Globus pallidus (tissue), 1 donor: ENCODE data around the gene GNAO1.

ENCODE experiments used
- DNase-seq: peaks from one replicate; pipeline ENCODE4 v3.0.0-alpha.2; 2015; ENCODE audit warnings: low spot score

Gene GNAO1

GRCh38 chr16:56241596-56241995 is 50.3 kb downstream of the GNAO1 start:
- DNase-seq: no peak

- DNase-seq: no peak
Observed at GRCh38 chr16:56242740-56243139, 51.5 kb downstream of the GNAO1 start.

- no peak for DNase-seq
Observed at GRCh38 chr16:56244612-56245011, 53.3 kb downstream of the GNAO1 start.

DNA sequence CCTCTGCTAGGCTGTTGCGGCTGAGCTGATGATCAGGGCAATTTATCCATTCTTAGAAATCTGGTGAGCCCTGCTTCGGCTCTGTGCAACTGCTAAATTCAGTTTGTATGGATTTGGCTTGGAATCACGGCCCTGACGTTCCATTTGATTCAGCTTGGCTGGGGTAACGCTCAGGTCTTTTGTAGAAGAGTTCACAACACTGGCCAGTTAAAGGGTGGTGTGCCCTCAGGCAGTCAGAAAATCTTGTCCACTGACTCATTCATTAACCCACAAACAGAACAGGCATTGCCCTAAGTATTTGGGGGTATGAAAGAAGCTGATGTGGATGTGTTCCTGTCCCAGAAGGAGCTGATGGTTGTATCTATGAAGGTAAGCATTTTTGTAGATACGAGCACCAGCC is 53.9 kb downstream of the GNAO1 start:
- no peak for DNase-seq

DNA sequence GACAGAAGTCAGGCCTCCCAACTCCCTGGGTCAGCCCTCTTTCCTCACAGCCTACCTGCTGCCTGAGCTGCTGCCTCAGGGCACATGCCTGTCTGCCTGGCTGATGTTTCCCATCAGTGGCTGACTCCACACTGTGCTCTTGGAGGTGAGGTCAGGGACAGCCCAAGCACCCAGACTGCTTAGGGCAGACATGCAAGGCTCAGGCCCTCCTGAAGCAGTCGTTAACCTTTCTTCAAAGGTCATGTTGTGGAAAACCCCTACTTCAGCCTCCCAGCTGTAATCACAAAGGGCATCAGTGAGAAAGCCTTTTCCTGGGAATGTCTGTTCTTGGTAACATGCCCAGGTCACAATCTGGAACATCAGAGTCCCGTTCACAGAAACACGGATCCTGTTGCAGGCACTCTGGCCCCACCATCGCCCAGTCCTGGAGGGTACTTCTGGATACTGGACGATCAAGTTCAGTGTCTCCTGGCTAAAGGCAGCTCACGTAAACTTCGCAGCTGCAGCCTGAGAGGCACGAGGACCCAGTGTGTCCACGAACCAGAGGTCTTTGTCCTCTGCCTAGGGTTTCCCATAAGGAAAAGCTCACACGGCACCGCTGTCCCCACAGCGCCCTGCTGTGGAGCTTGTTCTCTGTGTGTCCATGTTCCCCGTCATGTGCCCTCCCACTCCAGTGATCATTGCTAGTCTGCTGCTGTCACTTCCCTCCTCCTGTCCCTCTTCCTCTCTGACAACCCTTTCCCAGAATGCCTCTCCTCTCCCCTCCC is 54.9 kb downstream of the GNAO1 start:
- DNase-seq: peak; percentile 95

GRCh38 chr16:56247018-56247417 is 55.7 kb downstream of the GNAO1 start:
- no peak for DNase-seq

DNA sequence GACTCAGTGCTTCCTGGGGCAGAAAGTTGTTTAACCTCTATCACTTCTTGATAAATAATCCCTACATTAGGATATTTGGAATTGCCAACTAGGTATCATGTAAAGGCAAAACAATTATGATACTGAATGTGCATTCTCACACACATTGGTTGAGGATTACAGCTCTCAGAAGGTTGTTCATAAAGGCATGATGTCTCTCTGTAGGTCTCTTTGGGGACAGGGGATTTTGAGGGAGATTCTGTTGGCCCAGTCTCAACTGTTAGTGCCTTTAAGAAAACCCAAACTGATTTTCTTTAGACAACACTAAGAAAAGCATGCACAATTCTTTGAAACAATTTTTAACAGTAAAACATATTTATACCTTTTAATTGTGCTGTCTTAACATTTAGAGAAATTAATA is 56.5 kb downstream of the GNAO1 start:
- no peak for DNase-seq

DNA sequence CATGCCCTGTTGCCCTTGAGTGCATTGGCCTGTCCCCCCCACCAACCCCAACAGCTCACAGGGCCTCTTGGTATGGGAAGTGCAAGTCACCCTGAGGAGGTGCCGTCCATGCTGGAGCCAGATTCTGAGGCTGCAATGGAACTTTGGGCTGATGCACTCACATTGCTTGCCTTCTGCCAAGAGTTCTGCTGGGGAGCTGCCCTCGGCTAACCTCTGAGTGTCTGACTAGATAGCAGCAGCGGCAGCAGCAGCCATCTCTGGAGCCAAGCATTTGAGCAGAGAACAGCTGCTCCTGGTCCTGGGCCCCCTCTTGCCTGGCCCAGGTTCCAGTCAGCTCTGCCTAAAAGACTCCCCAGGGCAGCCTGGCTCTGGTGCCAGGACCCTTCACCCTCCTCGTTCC is 61.5 kb downstream of the GNAO1 start:
- DNase-seq: no peak

DNA sequence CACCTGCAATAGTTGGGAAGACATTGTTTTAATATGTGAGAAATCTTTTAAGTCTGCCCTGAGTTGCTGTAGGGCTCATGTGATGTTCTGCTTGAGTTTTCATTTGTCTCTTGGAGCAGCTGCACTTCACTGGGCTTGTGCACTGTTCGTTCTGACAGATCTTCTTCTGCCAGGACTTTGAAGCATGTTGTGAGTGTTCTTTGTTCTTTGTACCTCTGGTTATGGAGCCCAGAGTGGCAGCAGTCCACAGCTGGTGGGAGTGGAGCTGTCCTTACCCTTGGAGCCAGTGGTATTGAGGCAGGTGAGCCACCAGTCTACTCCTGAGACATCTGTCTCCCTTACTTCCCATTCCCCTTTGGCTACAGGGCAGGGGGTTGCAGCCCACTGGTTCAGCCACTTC is 64.6 kb downstream of the GNAO1 start:
- no peak for DNase-seq

- no peak for DNase-seq
Observed at GRCh38 chr16:56257239-56257638, 66.0 kb downstream of the GNAO1 start.

DNA sequence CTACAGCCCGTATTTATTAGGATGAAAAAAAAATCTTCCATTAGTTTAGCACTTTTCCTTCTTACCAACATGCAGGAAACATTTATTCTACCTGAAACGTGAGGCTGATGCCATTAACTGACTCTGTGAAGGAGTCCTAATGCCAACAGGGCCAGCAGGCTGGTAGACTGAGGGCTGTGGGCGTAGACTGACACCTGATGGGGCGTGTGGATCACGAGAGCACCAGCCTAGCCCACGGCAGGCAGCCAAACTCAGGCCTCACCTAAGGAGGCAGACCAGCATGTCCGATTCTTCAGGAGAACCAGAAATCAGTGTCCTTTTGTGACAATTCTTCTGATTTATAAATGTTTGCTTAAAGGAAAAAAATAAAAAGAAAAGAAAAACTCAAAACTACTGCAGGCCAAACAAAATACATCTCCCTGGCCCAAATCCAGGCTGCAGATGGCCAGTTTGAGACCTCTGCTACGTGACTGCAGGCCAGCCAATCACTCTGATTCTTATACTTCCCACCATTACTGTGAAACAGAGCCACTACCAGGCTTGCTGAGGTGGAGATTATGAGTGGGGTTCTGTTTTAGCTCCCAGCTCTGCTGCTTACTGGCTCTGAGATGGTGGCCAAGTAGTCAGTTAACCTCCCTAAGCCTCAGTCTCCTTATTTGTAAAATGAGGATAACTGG is 66.5 kb downstream of the GNAO1 start:
- no peak for DNase-seq

- DNase-seq: peak; percentile 92
Observed at GRCh38 chr16:56258508-56259424, 67.5 kb downstream of the GNAO1 start.

- DNase-seq: peak; percentile 76
Observed at GRCh38 chr16:56259425-56259779, 68.1 kb downstream of the GNAO1 start.

DNA sequence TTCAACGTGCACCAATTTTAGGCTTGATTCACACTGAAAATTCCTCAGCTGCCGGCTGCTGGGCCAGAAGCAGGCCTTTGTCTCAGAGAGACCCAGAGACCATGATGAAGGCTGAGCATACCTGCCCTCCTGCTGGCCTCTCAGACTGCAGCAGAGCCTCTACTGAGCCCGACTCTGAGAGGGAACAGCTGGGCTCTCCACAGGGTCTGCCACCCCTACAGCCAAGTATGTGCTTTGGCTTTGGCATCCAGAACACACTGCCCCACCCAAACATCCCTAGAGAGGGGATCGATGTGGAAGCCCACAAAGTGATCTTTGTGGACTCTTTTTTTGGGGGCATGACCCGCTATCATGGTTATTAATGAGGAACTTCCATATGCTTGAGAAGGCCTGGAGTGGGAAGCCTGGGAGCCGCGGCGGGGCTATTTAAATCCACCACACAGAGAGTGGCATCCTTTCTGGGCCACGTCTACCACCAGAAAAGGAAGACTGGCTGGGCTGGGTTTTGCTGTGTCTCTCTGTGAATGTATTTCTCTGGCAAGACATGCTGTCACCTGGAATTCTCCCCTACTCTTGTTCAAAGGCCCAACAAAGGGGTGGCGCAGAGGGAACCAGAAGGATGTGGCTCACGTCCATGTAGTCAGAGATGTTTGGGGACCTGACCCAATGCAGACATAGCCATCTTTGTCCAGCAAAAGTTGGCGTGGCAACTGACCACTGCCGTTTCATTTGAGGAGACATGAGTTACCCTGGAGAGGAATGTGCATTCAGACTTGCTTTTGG is 69.3 kb downstream of the GNAO1 start:
- no peak for DNase-seq

DNA sequence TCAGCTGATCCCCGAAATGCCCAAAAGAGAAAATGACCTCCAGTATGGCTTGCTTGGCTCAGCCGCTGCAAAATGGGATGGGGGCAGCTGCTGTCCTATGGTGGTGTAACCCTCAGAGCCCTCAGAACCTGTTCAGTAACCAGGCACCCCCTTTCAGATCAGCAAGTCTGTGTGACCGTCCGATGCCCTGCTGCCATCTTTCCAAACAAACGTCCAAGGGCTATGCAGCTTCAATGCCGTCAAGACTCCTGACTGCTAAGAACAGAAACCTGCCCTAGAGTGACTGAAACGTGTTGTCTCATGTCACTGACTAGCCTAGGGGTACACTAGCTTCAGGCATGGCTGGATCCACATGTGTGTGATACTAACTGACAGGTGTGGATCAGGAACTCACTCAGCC is 70.4 kb downstream of the GNAO1 start:
- no peak for DNase-seq

DNA sequence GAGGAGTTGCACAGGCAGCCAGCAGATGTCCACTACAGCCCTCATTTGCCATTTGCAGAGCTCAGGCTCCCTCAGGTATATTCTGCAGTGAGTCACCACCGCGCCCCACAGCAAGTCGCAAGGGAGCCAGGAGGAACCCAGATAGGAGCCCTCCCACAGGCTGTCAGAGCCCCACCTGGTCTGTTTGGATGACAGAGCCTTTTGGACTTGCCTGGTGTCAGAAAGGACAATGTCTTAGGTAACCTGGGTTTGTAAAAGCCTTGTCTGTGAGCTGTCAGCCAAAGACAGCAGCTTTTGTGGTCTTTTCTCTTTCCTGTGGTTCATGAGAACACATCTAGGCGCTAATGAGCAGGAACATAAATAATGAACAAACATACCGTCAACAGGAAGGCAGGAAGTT is 70.9 kb downstream of the GNAO1 start:
- DNase-seq: no peak

DNA sequence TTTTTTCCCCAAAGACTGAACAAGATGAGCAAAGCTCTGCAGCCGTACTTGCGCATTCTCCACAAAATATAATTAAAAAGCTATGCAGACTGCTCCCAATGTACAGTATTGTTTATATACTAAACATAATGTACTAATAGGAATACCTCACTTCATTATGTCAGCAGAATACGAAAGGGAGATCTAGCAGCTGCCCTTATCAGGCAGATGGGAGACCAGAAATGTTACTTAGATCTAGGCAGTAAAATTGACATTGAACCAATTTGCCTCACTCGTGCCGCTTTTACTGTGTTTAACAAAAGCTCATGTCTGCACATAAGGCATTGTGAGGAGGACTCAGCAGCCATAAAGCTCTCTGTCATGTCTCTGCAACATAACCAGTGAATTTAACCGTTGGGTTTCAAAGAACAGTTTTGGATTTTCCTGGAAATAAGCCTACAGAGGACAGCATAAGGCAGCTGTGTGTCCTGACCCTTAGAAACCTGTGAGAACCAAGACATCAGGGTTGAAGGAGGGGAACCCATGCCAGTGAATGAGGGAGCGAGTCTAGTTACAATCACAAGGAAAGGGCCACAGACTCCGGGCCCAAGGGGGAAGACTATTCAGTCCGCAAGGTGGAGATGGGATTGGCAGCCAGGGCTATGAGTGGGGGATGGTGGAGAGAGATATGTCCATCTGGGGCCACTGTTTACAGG is 71.4 kb downstream of the GNAO1 start:
- no peak for DNase-seq

DNA sequence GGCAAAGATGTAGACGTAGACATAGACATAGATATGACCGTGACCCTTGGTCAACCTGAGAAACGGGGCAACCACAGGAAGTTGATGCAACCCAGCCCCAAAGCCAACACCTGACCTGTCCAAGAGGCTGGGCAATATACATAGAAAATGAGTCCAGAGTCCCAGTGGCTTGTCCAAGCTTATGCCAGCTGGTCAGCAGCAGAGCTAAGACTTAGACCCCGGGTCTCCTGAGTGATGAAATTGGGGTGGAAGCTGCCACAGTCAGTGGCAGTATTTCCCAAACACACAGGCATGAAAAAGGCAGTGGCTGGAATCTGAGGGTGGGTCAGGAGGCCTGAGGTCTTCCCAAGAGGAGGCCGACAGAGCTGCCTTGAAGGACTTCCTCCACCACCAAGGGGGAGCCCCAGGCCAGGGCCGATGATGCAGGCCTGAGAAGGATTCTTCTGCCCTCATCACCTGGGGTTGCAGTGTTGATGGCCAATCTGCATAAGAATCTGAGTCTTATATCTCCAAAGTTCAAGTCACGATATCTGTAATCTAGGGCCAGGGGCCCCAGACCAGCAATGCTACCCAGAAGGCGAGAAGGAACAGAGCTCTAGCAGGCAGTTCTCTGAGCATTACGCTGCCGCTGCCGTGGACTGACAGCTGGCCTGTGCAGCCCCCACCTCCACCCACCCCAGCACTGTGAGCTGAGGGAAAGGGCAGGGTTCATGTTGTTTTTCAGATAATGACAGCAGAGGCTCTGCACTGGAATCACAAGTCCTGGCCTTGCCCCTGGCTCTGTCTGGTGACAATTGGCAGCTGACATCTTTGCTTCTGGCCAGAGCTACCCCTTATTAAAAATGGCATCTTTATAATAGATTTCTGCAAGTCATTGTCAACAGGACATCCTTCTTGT is 72.7 kb downstream of the GNAO1 start:
- DNase-seq: peak; percentile 94

DNA sequence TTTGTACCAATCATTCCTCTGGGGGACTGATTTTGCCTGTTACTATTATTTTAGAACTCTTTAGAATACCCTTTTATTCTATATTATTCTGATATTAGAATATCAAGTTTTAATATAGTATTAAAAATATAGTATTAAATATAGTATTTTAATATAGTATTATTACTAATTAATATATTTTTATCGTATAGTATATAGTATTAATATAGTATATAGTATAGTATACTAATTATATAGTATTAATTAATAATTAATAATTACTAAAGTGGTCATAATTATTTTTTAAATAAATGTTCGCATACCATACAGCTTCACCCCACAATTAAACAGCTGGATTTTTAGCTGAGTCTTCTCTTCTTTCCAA is 73.3 kb downstream of the GNAO1 start:
- no peak for DNase-seq

GRCh38 chr16:56265184-56265583 is 73.9 kb downstream of the GNAO1 start:
- DNase-seq: no peak
